Endodermal cell (in vitro differentiated cells): Measurements from ENCODE around the gene GPR141. TPM values are rescaled to one million over a fixed set of nuclear protein-coding genes. Genes with fewer than 3 reads are reported as not detected.

Experiments used
- DNase-seq: peaks from one replicate; pipeline ENCODE4 v3.0.0-alpha.2; 2017
- H3K27ac ChIP-seq: 2 replicates; pipeline ENCODE4 v1.5.1; 2013; ENCODE audit warnings: mild to moderate bottlenecking, low read depth, low read length, moderate library complexity
- H3K27me3 ChIP-seq: 2 replicates; pipeline ENCODE4 v1.6.1; 2013; ENCODE audit warnings: mild to moderate bottlenecking, low read length, moderate library complexity; ENCODE audit not compliant: insufficient read depth, control insufficient read depth, poor library complexity, severe bottlenecking
- H3K36me3 ChIP-seq: 2 replicates; pipeline ENCODE4 v1.7.0; 2013; ENCODE audit warnings: mild to moderate bottlenecking, low read length, moderate library complexity; ENCODE audit not compliant: control insufficient read depth, insufficient read depth
- H3K4me1 ChIP-seq: one replicate; pipeline ENCODE4 v1.7.0; 2013; ENCODE audit warnings: low read length; ENCODE audit not compliant: control insufficient read depth, insufficient read depth
- H3K4me3 ChIP-seq: 2 replicates; pipeline ENCODE4 v1.5.1; 2013; ENCODE audit warnings: mild to moderate bottlenecking, low read length, moderate library complexity
- H3K9ac ChIP-seq: 2 replicates; pipeline ENCODE4 v1.6.1; 2013; ENCODE audit warnings: mild to moderate bottlenecking, low read length, moderate library complexity; ENCODE audit not compliant: poor library complexity, severe bottlenecking; ENCODE audit errors: extremely low read depth
- H3K9me3 ChIP-seq: 2 replicates; pipeline ENCODE4 v1.6.1; 2013; ENCODE audit warnings: mild to moderate bottlenecking, low read length, moderate library complexity; ENCODE audit not compliant: control insufficient read depth
- H3K27ac Mint-ChIP-seq: 2 replicates; pipeline ENCODE4 v1.8.0; 2020; ENCODE audit warnings: mixed read lengths
- H3K27me3 Mint-ChIP-seq: 2 replicates; pipeline ENCODE4 v1.8.0; 2021; ENCODE audit warnings: mild to moderate bottlenecking, mixed read lengths; ENCODE audit not compliant: insufficient read depth
- H3K36me3 Mint-ChIP-seq: 2 replicates; pipeline ENCODE4 v1.8.0; 2020; ENCODE audit warnings: low read depth, mixed read lengths
- H3K4me1 Mint-ChIP-seq: 2 replicates; pipeline ENCODE4 v1.8.0; 2020; ENCODE audit warnings: mixed read lengths
- H3K4me3 Mint-ChIP-seq: 2 replicates; pipeline ENCODE4 v1.8.0; 2020; ENCODE audit warnings: mild to moderate bottlenecking, moderate library complexity, mixed read lengths
- H3K9me3 Mint-ChIP-seq: 2 replicates; pipeline ENCODE4 v1.8.0; 2020; ENCODE audit warnings: mild to moderate bottlenecking, mixed read lengths
- CTCF ChIP-seq: fragments of 200-600 bp; sonication (generic); conservative IDR thresholded peaks from 2 replicates; pipeline ENCODE4 v1.5.0; 2021; ENCODE audit warnings: antibody characterized with exemption, mild to moderate bottlenecking
- WGBS, 2 experiments: methylation state at CpG; one replicate each; pipeline versions ENCODE4 v1.1.5 to v1.1.7; 2013; ENCODE audit warnings: missing lambda C conversion rate in 2 of 2, mixed read lengths in 1 of 2; ENCODE audit not compliant: insufficient coverage in 1 of 2, insufficient read length in 1 of 2; 5-methylcytosine and 5-hydroxymethylcytosine counted together
- total RNA-seq, 2 donors: library from RNA; stranded (reverse); fragmentation: NEBNext Ultra II Directional in 1 of 2; extraction: Animal tissue kit (Norgen Biotek cat#: 25700) in 1 of 2; gene quantifications; 2 replicates in 1 of 2; 3 replicates in 1 of 2; pipeline ENCODE4 v1.2.1, GENCODE V29; 2021

GPR141 gene
- total RNA-seq, 2 donors from 2014 or later: 1.9 to 3.9 TPM

DNA sequence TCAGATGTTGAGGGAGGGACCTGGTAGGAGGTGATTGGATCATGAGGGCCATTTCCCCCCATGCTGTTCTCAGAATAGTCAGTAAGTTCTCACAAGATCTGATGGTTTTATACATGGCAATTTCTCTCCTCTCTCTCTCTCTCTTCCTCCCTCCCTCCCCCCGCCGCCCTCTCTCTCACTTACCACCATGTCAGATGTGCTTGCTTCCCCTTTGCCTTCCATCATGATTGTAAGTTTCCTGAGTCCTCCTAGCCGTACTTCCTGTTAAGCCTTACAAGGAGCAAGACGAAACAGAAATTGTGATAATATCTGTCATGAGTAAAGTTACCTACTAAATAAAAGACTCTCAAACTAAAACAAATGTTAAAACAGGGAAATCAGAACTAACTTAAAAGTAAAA is 19.9 kb upstream of the GPR141 start:
- Histone ChIP-seq H3K4me3 (no peak overlapping the region), H3K36me3 (no peaks in the 10 kb centered on the region), H3K9me3 (no peaks in the 10 kb centered on the region), H3K27ac (no peak overlapping the region), H3K4me1 (peaks cover 12% of the 10 kb centered on the region), H3K27me3 (no peaks in the 10 kb centered on the region), H3K9ac (no peak overlapping the region)
- no peak overlapping the region for H3K4me3 Mint-ChIP-seq
- H3K36me3 Mint-ChIP-seq: peaks cover 2% of the 10 kb centered on the region
- H3K27ac Mint-ChIP-seq: no peak overlapping the region
- peaks cover 34% of the 10 kb centered on the region for H3K4me1 Mint-ChIP-seq
- no peak for DNase-seq
- no peaks in the 10 kb centered on the region for H3K27me3 Mint-ChIP-seq
- WGBS, 2 experiments: 90 to 100% methylated on average over 1 to 4 of the region's 4 CpGs
- TF ChIP-seq CTCF: no peak
- no peaks in the 10 kb centered on the region for H3K9me3 Mint-ChIP-seq

DNA sequence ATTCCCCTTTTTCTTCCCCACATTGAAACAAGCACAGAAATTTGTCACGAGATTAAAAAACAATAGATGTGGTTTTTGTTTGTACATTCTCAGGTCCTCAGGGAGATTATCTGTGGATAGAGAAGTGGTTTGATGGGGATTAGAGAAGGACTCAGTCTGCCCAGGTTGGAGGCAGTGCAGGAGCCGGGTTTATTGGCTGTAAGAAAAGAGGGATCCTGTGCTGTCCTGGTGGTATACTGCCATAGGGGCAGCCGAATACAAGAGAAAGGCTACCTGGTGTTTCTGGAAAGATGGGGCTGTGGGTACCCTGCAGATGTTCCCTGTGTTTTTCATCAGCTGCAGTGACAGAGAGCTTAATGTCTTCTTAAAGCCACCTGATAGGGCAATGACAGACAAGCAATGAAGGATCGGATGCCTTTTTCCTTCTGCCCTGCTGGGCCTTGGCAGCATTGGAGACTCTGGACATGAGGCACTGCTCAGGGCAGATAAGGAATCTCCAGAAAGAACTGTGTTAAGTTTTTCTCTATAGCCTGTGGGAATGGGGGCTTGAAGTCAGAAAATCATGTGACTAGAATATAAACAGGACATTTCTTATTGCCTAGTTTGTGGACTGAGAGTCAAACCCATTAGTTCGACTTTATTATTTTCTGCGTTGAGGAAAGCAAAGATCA is 18.1 kb upstream of the GPR141 start:
- Histone ChIP-seq H3K27ac (no peak overlapping the region), H3K4me3 (no peak overlapping the region)
- no peaks in the 10 kb centered on the region for H3K27me3 Mint-ChIP-seq

GRCh38 chr7:37666026-37666799 is 17.4 kb upstream of the GPR141 start:
- H3K27ac ChIP-seq: no peak overlapping the region
- Mint-ChIP-seq H3K36me3 (peaks cover 2% of the 10 kb centered on the region), H3K4me1 (peaks cover 34% of the 10 kb centered on the region), H3K9me3 (no peaks in the 10 kb centered on the region), H3K4me3 (no peak overlapping the region), H3K27ac (no peak overlapping the region), H3K27me3 (no peaks in the 10 kb centered on the region)
- H3K9ac ChIP-seq: no peak overlapping the region
- no peak for TF ChIP-seq CTCF
- H3K9me3 ChIP-seq: no peaks in the 10 kb centered on the region
- no peak for DNase-seq
- no peak overlapping the region for H3K4me3 ChIP-seq
- peaks cover 10% of the 10 kb centered on the region for H3K4me1 ChIP-seq
- no peaks in the 10 kb centered on the region for H3K36me3 ChIP-seq
- H3K27me3 ChIP-seq: no peaks in the 10 kb centered on the region
- 87 to 91% methylated on average over 6 to 8 of the region's 8 CpGs for WGBS, 2 experiments

More for the DNA sequence above, 18.1 kb upstream of the GPR141 start:
- no peaks in the 10 kb centered on the region for H3K27me3 ChIP-seq
- 77 to 93% methylated on average over 4 to 6 of the region's 6 CpGs for WGBS, 2 experiments
- no peak overlapping the region for H3K9ac ChIP-seq
- no peak overlapping the region for H3K4me3 Mint-ChIP-seq
- no peak for TF ChIP-seq CTCF
- no peaks in the 10 kb centered on the region for H3K36me3 ChIP-seq
- DNase-seq: no peak
- no peak overlapping the region for H3K27ac Mint-ChIP-seq
- peaks cover 2% of the 10 kb centered on the region for H3K36me3 Mint-ChIP-seq
- peaks cover 34% of the 10 kb centered on the region for H3K4me1 Mint-ChIP-seq
- H3K9me3 Mint-ChIP-seq: no peaks in the 10 kb centered on the region
- H3K4me1 ChIP-seq: peaks cover 12% of the 10 kb centered on the region
- H3K9me3 ChIP-seq: no peaks in the 10 kb centered on the region
